NCI-H774 (cell line): ENCODE results near the gene CHD5.

ENCODE experiments used
- DNase-seq: peaks from one replicate; lab custom pipeline; 2025; lab: John Stamatoyannopoulos, UW

Gene CHD5

GRCh38 chr1:6152181-6152580 is 27.9 kb downstream of the CHD5 start:
- DNase-seq = no peak

GRCh38 chr1:6151291-6151822 is 28.8 kb downstream of the CHD5 start:
- DNase-seq = no peak

GRCh38 chr1:6150006-6150938 is 29.8 kb downstream of the CHD5 start:
- no peak for DNase-seq

- no peak for DNase-seq
Observed at GRCh38 chr1:6149597-6149996, 30.5 kb downstream of the CHD5 start.

GRCh38 chr1:6148497-6149241 is 31.5 kb downstream of the CHD5 start:
- DNase-seq = peak; percentile 28

- no peak for DNase-seq
Observed at GRCh38 chr1:6145864-6146410, 34.2 kb downstream of the CHD5 start.

GRCh38 chr1:6145396-6145750 is 34.7 kb downstream of the CHD5 start:
- DNase-seq = no peak

- no peak for DNase-seq
Observed at GRCh38 chr1:6144647-6145395, 35.3 kb downstream of the CHD5 start.

GRCh38 chr1:6144175-6144574 is 35.9 kb downstream of the CHD5 start:
- DNase-seq = no peak

- DNase-seq = no peak
Observed at GRCh38 chr1:6143395-6143794, 36.7 kb downstream of the CHD5 start.

GRCh38 chr1:6142734-6143133 is 37.4 kb downstream of the CHD5 start:
- no peak for DNase-seq

GRCh38 chr1:6142036-6142621 is 38.0 kb downstream of the CHD5 start:
- DNase-seq = no peak

GRCh38 chr1:6141592-6141991 is 38.5 kb downstream of the CHD5 start:
- no peak for DNase-seq

- no peak for DNase-seq
Observed at GRCh38 chr1:6140413-6140812, 39.7 kb downstream of the CHD5 start.

GRCh38 chr1:6137758-6138157 is 42.4 kb downstream of the CHD5 start:
- DNase-seq = no peak

- no peak for DNase-seq
Observed at GRCh38 chr1:6136516-6137220, 43.5 kb downstream of the CHD5 start.

GRCh38 chr1:6134741-6135510 is 45.2 kb downstream of the CHD5 start:
- DNase-seq = no peak

GRCh38 chr1:6134206-6134605 is 45.9 kb downstream of the CHD5 start:
- no peak for DNase-seq

- no peak for DNase-seq
Observed at GRCh38 chr1:6133146-6133895, 46.8 kb downstream of the CHD5 start.
